ENCODE data around the gene DUSP22.

GRCh38 chr6:324729-325125, 32.4 kb downstream of the DUSP22 start:
- no peak for TF ChIP-seq POLR2A (IDR thresholded peaks at IDR 0.05)
- TF ChIP-seq CTCF (IDR thresholded peaks at IDR 0.05), result no peak
- TF ChIP-seq EP300 (IDR thresholded peaks at IDR 0.05), result no peak
